Panc1 (cell line): ENCODE data around the gene CD46.

Experiments used
- CTCF ChIP-seq: fragments of 450-650 bp; IDR thresholded peaks from 2 replicates; pipeline ENCODE4 v1.5.1; 2017; ENCODE audit warnings: mild to moderate bottlenecking
- REST ChIP-seq, 2 experiments: IDR thresholded peaks; 2 replicates each; pipeline ENCODE4 v1.6.1; 2011 to 2012; ENCODE audit warnings: low read depth in 2 of 2, control low read depth in 1 of 2, low read length in 1 of 2, mild to moderate bottlenecking in 1 of 2, moderate library complexity in 1 of 2; ENCODE audit not compliant: insufficient read depth in 1 of 2
- SIN3A ChIP-seq: IDR thresholded peaks from 2 replicates; pipeline ENCODE4 v1.6.1; 2012; ENCODE audit warnings: low read depth, mild to moderate bottlenecking, low read length, moderate library complexity, borderline replicate concordance; ENCODE audit not compliant: insufficient read depth
- TCF7L2 ChIP-seq: IDR thresholded peaks from 2 replicates; pipeline ENCODE4 v1.6.1; 2011; ENCODE audit warnings: mild to moderate bottlenecking, low read depth, low read length, inconsistent platforms

GRCh38 chr1:207811920-207812720 is 60.3 kb downstream of the CD46 start:
- TF ChIP-seq CTCF (no peak; the same call in 1 of the 2 replicates), SIN3A (no peak), REST (IDR thresholded peaks at IDR 0.05; ENCODE audit: insufficient read depth in 1 of 2, low read depth in 2 of 2, low read length in 1 of 2) (no peak), TCF7L2 (no peak)
